NCI-H2227 (cell line): ENCODE results near the gene ZC3H7B.
"Not testable (repeated sequence)": the region's sequence is repeated elsewhere in the genome, so short reads cannot be mapped to it uniquely, and the experiment has no call there.

Experiments used
- DNase-seq: peaks from one replicate; lab custom pipeline; 2025; ENCODE audit not compliant: unreplicated experiment; lab: John Stamatoyannopoulos, UW

Gene ZC3H7B

DNA sequence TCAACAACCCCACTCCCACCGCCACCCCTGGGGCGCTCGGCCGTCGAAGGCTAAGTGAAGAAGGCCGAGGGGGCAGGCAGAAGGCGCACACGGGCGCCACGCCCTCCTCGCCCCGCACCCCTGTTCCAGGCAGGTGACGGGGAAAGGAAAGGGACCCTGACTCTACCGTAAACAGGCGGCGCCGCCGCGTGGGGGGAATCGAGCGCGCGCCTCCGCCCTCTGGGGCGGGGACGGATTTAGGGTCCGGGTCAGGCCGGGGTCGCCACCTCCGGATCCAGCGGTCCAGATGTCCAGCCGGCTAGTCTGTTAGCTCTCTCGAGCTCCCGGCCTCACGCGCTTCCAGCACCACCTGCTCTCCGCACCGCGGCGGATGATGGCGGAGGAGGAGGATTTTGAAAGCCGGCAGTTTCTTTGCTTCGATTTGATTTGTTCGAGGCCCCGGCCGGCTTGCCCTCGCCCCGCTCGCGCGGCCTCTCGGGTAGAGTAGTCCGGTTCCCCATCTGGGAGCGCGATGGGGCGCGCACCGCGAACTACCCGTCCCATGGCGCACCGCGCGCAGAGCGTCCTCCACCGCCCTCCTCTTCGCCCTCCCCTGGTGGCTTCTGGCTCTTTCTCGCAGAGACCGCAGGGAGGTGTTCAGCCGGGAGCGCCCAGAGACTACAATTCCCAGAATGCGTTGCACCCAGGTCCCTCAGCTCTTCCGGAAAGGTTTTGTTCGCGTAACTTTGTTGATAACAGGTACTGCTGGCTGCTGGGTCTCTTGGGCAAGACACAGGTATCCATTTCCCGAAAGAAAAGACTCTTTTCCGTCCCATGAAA lies 15.3 kb upstream of the ZC3H7B start, which contains the start of gene RANGAP1:
Gene RANGAP1 (minus strand): TSS at position 368 of the 819 bp plus-strand sequence. CDS start 5,143 bp downstream, outside the sequence.
- peak; percentile 98 for DNase-seq

DNA sequence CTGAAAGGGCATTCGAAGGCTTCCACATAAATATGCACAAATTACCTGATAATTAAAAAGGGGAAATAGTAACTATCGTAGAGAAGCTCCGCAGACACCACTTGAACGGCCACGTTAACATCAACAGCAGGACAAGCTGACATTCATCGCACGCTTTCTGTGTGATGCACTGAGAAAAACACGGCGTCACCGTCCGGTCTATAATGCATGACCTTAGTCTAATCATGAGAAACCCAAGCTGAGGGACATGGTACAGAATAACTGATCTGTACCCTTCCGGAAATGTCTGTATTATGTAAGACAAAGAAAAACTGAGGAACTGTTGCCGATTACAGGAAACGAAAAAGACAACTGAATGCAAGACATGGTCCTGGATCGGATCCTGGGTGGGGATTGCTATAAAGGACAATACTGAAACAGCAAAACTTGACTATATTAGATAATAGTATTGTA lies 14.7 kb upstream of the ZC3H7B start:
- peak; percentile 54 for DNase-seq

DNA sequence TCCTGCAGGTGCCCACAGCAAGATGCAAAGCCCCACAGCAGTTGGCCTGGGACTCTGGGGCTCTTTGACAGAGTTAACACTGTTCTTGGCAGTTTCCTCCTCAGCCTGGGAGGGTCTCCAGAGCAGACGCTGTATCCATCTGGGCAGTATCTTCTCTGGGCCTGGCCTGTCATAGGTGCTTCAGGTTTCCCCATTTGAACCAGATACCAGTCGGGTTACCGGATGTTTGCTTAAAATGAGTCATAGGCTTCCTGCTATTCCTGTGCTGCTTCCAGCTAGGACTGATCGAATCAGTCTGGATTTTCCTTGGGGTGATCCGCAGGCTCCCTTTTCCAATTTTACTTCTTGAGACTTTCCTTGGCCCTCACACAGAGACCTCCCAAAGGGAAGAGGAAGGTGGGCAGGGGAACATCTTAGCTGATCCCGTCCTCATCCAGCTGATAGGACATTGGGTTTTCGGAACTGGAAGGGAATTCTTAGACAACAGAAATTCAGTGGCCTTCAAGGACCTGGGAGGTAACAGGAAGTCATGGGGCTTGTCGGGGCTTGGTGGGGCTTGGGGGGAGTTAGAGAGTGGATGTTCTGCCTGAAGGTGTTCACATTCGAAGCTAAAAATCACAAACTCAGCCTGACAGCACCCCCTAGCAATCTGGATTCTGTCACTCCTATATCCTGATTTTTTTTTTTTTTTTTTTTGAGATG lies 12.9 kb upstream of the ZC3H7B start:
- DNase-seq: no peak

DNA sequence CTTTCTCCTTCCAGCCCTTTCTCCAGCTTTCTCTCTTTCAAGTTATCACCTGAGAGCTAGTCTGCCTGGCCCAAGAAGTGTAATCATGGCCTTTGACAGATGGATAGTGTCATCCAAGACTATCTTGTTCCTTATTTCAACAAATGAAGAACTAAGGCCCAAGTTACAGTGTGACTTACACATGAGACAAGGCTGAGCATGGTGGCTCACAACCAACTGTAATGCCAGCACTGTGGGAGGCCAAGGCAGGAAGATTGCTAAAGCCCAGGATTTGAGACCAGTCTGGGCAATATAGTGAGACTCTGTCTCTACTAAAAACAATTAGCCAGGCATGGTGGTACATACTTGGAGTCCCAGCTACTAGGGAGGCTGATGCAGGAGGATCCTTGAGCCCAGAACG lies 11.7 kb upstream of the ZC3H7B start:
- DNase-seq: no peak

DNA sequence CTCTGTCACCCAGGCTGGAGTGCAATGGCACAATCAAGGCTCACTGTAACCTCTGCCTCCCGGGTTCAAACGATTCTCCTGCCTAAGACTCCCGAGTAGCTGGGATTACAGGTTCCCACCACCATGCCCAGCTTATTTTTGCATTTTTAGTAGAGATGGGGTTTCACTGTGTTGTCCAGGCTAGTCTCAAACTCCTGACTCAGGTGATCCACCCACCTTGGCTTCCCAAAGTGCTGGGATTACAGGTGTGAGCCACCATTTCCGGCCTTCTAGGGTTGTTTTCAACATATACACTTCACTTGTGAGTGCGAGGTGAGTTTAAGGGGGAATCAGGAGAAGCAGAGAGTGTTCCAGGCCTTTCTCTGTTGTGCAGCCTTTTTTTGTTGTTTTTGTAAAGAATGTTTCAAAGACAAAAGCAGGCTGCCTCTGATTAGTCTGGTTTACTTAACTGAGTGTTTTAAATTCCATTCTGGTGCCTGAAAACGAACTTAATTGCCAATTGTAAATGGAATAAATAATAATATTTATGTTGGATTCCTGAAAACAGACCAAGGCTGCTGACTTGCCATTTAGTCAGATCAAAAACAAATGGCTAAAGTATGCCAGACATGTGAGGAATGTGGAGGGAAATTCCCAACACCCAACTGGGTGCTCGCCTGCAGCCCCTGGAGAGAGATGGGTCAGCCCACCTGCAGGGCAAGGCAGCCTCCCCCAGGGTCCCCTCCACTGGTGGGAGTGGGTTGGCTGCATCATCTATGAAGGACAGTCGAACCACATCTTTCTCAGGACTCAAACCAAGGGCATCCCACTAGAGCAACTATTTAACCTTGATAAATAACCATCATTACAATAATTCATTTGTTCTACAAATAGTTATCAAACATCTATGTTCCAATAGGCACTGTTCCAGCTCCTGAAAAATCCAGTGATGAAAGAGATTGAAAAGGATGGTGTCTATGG lies 10.8 kb upstream of the ZC3H7B start:
- DNase-seq: no peak

DNA sequence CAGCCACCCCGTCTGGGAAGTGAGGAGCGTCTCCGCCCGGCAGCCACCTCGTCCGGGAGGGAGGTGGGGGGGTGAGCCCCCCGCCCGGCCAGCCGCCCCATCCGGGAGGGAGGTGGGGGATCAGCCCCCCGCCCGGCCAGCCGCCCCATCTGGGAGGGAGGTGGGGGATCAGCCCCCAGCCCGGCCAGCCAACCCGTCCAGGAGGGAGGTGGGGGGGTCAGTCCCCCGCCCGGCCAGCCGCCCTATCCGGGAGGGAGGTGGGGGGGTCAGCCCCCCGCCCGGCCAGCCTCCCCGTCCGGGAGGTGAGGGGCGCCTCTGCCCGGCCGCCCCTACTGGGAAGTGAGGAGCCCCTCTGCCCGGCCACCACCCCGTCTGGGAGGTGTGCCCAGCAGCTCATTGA lies 6.5 kb upstream of the ZC3H7B start:
- DNase-seq: not testable (repeated sequence)

DNA sequence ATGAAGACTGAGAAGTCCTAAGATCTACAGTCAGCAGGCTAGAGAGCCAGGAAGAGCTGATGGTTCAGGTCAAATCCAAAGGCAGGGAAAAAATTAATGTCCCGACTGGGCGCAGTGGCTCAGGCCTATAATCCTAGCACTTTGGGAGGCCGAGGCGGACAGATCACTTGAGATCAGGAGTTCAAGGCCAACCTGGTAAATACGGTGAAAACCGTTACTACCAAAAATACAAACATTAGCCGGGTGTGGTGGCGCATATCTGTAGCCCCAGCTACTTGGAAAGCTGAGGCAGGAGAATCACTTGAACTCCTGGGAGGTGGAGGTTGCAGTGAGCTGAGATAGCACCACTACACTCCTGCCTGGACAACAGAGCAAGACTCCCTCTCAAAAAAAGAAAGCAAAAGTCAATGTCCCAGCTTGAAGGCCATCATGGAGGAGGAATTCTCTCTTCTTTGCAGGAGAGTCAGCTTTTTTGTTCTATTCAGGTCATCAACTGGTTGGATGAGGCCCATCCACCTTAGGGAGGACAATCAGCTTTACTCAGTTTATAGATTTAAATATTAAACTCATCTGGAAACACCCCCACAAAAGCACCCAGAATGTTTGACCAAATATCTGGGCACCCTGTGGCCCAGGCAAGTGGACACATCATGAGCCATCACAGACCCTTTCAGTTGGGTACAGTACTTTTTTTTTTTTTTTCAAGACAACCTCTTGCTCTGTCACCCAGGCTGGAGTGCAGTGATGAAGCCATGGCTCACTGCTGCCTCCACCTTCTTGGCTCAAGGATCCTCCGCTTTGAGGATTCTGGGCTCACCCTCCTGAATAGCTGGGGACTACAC lies 4.3 kb upstream of the ZC3H7B start:
- DNase-seq: no peak

DNA sequence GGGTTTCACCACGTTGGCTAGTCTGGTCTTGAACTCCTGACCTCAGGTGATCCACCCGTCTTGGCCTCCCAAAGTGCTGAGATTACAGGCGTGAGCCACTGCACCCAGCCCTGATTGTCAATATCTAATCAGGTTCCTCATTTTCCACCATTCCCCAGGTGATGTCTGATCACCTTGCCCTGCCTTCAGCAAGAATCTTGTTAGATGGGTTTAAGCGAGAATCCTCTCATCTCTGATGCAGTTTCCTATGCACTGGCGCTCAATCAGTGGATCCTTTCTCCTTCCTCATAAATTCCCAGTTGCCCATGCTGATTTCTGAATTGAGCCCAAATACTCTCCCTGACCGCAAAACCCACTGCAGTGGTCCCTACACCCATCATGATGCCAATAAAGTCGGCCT lies 664 bp upstream of the ZC3H7B start:
- no peak for DNase-seq

DNA sequence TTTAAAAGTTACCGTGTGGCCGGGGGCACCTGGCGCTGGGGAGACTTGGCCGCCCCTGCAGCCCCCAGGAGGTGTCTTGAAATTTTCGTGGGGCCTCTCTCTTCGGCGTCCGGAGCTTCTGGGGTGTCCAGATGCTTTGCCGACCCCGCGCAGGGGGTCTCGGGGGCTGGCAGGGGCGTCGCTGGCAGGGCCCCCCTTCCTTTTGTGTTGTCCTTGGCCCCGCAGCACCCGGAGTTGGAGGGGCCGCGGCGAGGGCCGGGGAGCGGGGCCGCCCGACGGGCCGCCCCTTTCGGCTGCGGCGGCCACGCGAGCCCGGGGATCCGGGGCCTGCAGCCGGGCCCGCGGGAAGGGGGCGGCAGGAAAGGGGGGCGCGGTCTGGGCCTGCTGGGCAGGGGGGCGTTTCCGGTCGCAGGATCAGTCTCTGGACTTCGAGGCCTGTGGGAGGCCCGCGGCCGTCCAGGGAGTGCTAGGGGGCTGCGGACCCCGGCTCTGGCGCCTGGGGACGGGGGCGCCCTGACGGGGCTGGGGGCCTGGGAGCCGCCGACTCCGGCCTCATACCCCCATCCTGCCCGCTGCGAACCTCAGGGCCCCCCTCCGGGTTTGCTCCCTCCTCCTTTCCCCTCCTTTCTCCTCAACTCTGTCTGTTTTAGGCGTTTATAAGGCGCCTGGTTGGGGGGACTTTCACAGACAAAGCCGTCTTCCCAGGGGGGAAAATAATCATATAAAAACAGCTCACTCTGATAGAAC lies 869 bp downstream of the ZC3H7B start:
- DNase-seq: peak; percentile 34

DNA sequence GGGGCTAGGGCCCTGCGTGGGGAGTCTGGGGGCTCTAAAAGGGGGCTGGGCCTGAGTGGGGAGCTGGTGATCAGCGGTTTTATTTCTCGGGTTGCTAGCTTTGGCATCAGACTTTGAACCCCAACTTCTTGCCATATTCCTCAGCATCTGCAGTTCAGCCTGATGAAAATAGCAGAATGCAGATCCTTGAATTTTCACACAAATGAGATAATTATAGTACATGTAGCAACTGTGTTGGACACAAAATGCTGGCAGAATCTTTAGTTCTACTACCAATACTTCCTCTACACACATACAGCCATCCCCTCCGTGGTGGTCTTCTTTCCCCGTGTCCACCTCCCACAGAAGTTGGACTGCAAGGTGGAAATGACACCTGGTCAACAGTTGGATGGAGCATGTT lies 1.5 kb downstream of the ZC3H7B start:
- no peak for DNase-seq

DNA sequence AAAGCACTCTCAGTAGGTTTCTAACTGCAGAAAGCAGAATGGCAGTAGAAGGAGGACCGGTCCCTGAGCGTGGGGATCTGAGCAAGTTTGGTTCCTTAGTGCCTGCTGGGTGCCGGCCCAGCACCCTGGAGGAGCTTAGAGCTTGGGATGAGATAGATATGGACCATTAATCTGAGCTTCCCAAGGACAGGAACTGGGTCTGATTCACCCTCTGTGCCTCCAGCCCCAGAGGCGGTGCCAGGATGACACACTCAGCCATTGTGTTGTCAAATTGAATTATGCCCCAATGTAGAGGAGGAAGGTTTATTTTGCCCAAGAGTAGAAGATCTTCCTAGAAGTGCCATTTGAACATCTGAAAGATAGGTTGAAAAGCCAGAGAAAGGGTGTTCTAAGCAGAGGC lies 4.3 kb downstream of the ZC3H7B start:
- DNase-seq: no peak

DNA sequence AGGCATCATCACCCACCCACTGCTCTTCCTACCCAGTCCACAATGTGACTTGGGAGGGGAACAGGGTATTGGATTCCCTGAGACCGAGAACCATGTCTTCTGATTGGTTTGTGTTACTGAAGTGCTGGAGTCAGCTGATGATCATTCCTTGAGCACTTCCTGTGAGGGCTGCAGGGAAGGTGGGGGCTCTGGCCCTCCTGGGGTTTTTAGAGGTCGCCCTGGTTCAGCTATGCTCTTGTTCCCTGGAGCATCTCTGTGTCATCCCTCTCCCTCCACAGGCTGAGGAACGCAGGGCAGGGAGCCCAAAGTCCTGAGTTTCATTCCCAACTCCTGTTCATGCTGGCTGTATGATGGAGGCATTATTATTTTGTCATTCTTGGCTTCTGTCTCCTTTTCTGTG lies 6.7 kb downstream of the ZC3H7B start:
- no peak for DNase-seq

DNA sequence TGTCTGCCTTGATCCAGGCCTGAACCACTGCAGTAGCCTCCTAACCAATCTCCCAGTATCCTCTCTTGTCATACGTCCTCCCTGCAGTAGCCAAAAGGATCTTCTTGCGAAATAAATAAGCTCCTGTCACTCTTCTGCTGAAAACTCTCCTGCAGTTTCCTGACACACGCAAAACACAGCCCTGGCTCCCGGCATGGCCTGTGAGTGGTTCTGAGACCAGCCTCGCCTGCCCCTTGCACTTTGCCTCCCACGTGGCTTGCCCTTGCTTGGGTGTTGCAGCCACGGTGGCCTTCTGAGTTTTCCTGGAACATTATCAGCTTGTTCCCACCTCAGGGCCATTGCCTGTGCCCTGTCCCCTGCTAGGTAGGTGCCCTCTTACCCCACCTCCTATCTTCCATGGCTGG lies 7.2 kb downstream of the ZC3H7B start:
- no peak for DNase-seq

DNA sequence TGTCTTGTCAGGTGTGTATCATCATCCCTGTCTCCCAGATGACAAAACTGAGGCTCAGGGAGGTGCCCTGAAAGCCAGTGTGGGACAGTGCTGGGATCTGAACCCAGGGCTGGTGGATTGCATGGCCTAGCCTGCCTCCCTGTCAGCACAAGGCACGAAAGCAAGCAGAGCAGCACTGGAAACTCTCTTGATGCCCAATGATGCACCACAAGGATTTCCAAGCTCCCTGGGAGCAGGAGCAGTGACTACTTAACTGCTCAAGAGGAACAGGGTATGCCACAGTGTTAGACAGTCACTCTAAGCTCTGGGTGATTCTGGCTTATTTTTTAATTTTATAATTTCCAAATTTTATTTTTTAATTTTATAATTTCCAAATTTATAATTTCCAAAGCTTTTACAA lies 9.0 kb downstream of the ZC3H7B start:
- DNase-seq: no peak

DNA sequence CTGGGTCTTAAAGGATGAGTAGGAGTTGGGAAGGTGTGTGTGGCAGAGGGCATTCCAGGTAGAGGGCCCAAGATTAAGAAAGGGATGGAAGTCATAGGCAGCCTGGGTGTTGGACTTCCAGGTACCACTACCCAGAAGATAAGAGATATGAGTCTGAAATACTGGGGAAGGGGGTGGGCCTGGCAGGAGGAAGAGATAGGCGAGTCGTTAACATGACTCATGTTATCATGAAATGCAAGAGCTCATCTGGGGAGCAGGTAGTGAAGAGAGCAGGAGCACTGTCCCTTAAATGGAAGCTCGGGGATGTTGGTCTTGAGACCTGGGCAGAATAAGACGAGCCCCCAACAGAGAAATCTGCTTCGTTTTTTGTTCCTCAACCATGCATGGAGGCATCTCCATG lies 10.2 kb downstream of the ZC3H7B start:
- no peak for DNase-seq

DNA sequence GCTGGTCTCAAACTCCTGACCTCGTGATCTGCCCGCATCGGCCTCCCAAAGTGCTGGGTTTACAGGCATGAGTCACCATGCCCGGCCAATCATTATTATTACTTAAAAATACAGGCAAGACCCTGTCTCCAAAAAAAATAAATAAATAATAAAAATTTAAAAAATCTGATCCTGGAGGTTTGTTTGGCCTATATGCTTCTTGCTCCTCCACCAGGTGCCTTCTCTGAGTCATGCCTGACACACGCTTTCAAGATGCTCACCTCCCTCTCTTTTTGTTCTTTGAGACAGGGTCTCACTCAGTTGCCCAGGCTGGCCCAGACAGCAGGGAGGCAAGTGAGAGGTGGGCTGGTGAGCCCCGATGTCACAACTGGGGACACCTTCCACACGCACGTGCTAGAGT lies 13.5 kb downstream of the ZC3H7B start:
- DNase-seq: no peak

DNA sequence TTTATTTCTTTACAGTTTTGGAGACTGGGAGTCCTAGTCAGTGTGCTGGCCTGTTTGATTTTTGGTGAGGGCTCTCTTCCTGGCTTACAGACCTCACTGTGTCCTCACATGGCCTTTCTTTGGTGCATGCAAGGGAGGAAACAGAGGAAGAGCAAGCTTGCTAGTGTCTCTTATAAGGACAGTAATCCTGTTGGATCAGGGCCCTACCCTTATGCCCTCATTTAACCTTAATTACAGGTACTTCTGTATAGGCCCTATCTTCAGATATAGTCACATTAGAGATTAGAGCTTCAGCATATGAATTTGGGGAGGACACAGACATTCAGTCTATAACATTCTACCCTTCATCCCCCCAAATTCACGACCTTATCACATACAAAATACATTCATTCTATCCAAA lies 14.3 kb downstream of the ZC3H7B start:
- no peak for DNase-seq

DNA sequence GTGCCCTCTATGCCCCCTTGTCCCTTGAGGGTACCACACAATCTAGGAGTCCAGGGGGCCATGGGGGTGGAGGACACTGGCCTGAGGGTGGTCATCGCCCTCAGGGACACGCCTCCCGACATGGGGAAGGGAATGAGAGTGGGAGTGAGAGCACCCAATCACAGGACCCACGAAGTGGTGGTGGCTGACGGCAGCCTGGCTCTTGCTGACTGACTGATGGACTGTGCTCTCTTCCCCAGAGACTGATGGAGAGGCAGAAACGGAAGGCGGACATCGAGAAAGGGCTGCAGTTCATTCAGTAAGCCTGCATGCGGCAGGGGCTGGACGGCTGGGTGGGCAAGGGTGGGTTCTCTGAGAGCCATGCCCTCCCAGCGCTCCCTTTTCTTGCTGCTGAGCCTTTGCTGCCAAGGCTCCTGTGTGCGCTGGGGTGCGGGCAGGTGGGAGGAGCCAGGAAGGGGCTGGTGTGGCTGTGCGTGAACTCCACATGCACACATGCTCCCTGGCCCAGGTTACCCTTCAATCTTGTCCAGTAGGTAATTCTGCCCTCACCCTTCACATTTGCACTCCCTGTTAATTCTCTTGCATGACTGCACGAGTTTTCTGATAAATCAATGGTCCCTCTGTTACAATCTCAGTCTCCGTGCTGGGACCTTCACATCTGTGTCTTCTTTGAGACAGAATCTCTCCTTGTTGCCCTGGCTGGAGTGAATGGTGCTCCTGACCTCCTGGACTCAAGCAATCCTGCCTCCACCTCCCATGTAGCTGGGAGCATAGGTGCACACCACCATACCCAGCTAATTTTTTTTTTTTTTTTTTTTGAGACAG lies 19.3 kb downstream of the ZC3H7B start:
- no peak for DNase-seq
